Endodermal cell (in vitro differentiated cells): ENCODE results near the gene RFWD3. TPM values are rescaled to one million over a fixed set of nuclear protein-coding genes. Genes with fewer than 3 reads are reported as not detected.
A peak's percentile ranks its signal among the peaks of the same experiment; 100 is the strongest.

Experiments used
- DNase-seq: peaks from one replicate; pipeline ENCODE4 v3.0.0-alpha.2; 2017
- H3K27ac ChIP-seq: 2 replicates; pipeline ENCODE4 v1.5.1; 2013; ENCODE audit warnings: mild to moderate bottlenecking, low read depth, low read length, moderate library complexity
- H3K27me3 ChIP-seq: 2 replicates; pipeline ENCODE4 v1.6.1; 2013; ENCODE audit warnings: mild to moderate bottlenecking, low read length, moderate library complexity; ENCODE audit not compliant: insufficient read depth, control insufficient read depth, poor library complexity, severe bottlenecking
- H3K36me3 ChIP-seq: 2 replicates; pipeline ENCODE4 v1.7.0; 2013; ENCODE audit warnings: mild to moderate bottlenecking, low read length, moderate library complexity; ENCODE audit not compliant: control insufficient read depth, insufficient read depth
- H3K4me1 ChIP-seq: one replicate; pipeline ENCODE4 v1.7.0; 2013; ENCODE audit warnings: low read length; ENCODE audit not compliant: control insufficient read depth, insufficient read depth
- H3K4me3 ChIP-seq: 2 replicates; pipeline ENCODE4 v1.5.1; 2013; ENCODE audit warnings: mild to moderate bottlenecking, low read length, moderate library complexity
- H3K9ac ChIP-seq: 2 replicates; pipeline ENCODE4 v1.6.1; 2013; ENCODE audit warnings: mild to moderate bottlenecking, low read length, moderate library complexity; ENCODE audit not compliant: poor library complexity, severe bottlenecking; ENCODE audit errors: extremely low read depth
- H3K9me3 ChIP-seq: 2 replicates; pipeline ENCODE4 v1.6.1; 2013; ENCODE audit warnings: mild to moderate bottlenecking, low read length, moderate library complexity; ENCODE audit not compliant: control insufficient read depth
- H3K27ac Mint-ChIP-seq: 2 replicates; pipeline ENCODE4 v1.8.0; 2020; ENCODE audit warnings: mixed read lengths
- H3K27me3 Mint-ChIP-seq: 2 replicates; pipeline ENCODE4 v1.8.0; 2021; ENCODE audit warnings: mild to moderate bottlenecking, mixed read lengths; ENCODE audit not compliant: insufficient read depth
- H3K36me3 Mint-ChIP-seq: 2 replicates; pipeline ENCODE4 v1.8.0; 2020; ENCODE audit warnings: low read depth, mixed read lengths
- H3K4me1 Mint-ChIP-seq: 2 replicates; pipeline ENCODE4 v1.8.0; 2020; ENCODE audit warnings: mixed read lengths
- H3K4me3 Mint-ChIP-seq: 2 replicates; pipeline ENCODE4 v1.8.0; 2020; ENCODE audit warnings: mild to moderate bottlenecking, moderate library complexity, mixed read lengths
- H3K9me3 Mint-ChIP-seq: 2 replicates; pipeline ENCODE4 v1.8.0; 2020; ENCODE audit warnings: mild to moderate bottlenecking, mixed read lengths
- CTCF ChIP-seq: fragments of 200-600 bp; sonication (generic); conservative IDR thresholded peaks from 2 replicates; pipeline ENCODE4 v1.5.0; 2021; ENCODE audit warnings: antibody characterized with exemption, mild to moderate bottlenecking
- WGBS, 2 experiments: methylation state at CpG; one replicate each; pipeline versions ENCODE4 v1.1.5 to v1.1.7; 2013; ENCODE audit warnings: missing lambda C conversion rate in 2 of 2, mixed read lengths in 1 of 2; ENCODE audit not compliant: insufficient coverage in 1 of 2, insufficient read length in 1 of 2; 5-methylcytosine and 5-hydroxymethylcytosine counted together
- total RNA-seq, 2 donors: library from RNA; stranded (reverse); fragmentation: NEBNext Ultra II Directional in 1 of 2; extraction: Animal tissue kit (Norgen Biotek cat#: 25700) in 1 of 2; gene quantifications; 2 replicates in 1 of 2; 3 replicates in 1 of 2; pipeline ENCODE4 v1.2.1, GENCODE V29; 2021

The RFWD3 gene
- total RNA-seq, 2 donors from 2014 or later: 81.7 to 97.7 TPM

GRCh38 chr16:74700116-74700437 lies 33.4 kb upstream of the RFWD3 start:
- no peak overlapping the region for H3K27ac ChIP-seq

GRCh38 chr16:74699666-74700065 lies 33.0 kb upstream of the RFWD3 start:
- H3K9me3 Mint-ChIP-seq: no peaks in the 10 kb centered on the region
- no peak for DNase-seq
- Histone ChIP-seq H3K9me3 (no peaks in the 10 kb centered on the region), H3K36me3 (no peaks in the 10 kb centered on the region), H3K4me3 (no peak overlapping the region), H3K9ac (no peak overlapping the region), H3K4me1 (no peaks in the 10 kb centered on the region), H3K27me3 (peaks cover 28% of the 10 kb centered on the region), H3K27ac (no peak overlapping the region)
- peaks cover 34% of the 10 kb centered on the region for H3K27me3 Mint-ChIP-seq
- no peak overlapping the region for H3K27ac Mint-ChIP-seq
- TF ChIP-seq CTCF: no peak
- WGBS, 2 experiments: 100% methylated on average over 1 to 2 of the region's 4 CpGs
- peaks cover 14% of the 10 kb centered on the region for H3K4me1 Mint-ChIP-seq
- no peaks in the 10 kb centered on the region for H3K36me3 Mint-ChIP-seq
- H3K4me3 Mint-ChIP-seq: peak overlapping the region; percentile 68

More at GRCh38 chr16:74700116-74700437, 33.4 kb upstream of the RFWD3 start:
- Mint-ChIP-seq H3K4me3 (peak overlapping the region; percentile 68), H3K27ac (no peak overlapping the region), H3K9me3 (no peaks in the 10 kb centered on the region), H3K27me3 (peaks cover 34% of the 10 kb centered on the region), H3K36me3 (no peaks in the 10 kb centered on the region), H3K4me1 (peaks cover 14% of the 10 kb centered on the region)
- H3K36me3 ChIP-seq: no peaks in the 10 kb centered on the region
- TF ChIP-seq CTCF: no peak
- peak overlapping the region; percentile 69 for H3K4me3 ChIP-seq
- no peaks in the 10 kb centered on the region for H3K4me1 ChIP-seq
- H3K9me3 ChIP-seq: no peaks in the 10 kb centered on the region
- H3K27me3 ChIP-seq: peaks cover 28% of the 10 kb centered on the region
- WGBS, 2 experiments: 42 to 43% methylated on average over 13 to 16 of the region's 16 CpGs
- no peak overlapping the region for H3K9ac ChIP-seq
- peak; percentile 58 for DNase-seq

GRCh38 chr16:74698222-74698621 lies 31.5 kb upstream of the RFWD3 start:
- Mint-ChIP-seq H3K27ac (no peak overlapping the region), H3K36me3 (no peaks in the 10 kb centered on the region), H3K4me1 (peaks cover 14% of the 10 kb centered on the region), H3K4me3 (no peak overlapping the region), H3K9me3 (no peaks in the 10 kb centered on the region), H3K27me3 (peaks cover 34% of the 10 kb centered on the region)
- 90 to 93% methylated on average over 3 of the region's 4 CpGs for WGBS, 2 experiments
- no peaks in the 10 kb centered on the region for H3K9me3 ChIP-seq
- no peak overlapping the region for H3K27ac ChIP-seq
- H3K27me3 ChIP-seq: peaks cover 28% of the 10 kb centered on the region
- TF ChIP-seq CTCF: no peak
- H3K4me3 ChIP-seq: no peak overlapping the region
- DNase-seq: no peak
- H3K4me1 ChIP-seq: no peaks in the 10 kb centered on the region
- no peaks in the 10 kb centered on the region for H3K36me3 ChIP-seq
- no peak overlapping the region for H3K9ac ChIP-seq
